ENCODE results near the gene UQCC2.

UQCC2 gene

DNA sequence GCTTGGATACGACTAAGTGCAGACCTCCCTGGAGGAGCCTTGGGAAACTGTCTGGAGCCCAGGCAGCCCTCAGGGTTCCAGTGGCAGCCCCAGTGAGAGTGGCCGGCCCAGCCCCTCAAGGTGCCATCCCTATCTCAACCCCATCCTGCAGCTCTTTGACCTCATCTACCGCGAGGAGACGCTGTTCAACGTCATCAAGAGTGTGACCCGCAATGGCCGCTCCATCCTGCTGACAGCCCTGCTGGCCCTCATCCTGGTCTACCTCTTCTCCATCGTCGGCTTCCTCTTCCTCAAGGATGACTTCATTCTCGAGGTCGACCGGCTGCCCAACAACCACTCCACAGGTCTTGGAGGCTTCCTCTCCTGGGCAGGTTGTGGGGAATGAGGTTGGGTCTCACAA lies 20.7 kb downstream of the UQCC2 start:
- no peak for DNase-seq (ENCODE audit: low spot score)

DNA sequence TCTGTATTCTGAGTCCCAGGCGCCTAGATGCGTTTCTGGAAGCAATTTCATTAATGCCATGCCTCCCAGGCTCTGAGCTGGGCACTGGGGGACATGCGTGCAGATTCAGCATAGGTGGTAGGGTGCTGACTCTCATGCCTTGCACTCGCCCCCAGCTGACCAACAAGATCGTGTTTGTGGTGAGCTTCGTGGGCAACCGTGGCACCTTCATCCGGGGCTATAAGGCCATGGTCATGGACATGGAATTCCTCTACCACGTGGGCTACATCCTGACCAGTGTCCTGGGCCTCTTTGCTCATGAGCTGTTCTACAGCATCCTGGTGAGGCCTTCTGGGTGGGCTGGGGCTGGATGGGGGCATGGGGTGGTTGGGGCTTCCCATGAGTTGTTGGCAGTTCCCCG lies 21.6 kb downstream of the UQCC2 start:
- DNase-seq (ENCODE audit: low spot score): no peak

DNA sequence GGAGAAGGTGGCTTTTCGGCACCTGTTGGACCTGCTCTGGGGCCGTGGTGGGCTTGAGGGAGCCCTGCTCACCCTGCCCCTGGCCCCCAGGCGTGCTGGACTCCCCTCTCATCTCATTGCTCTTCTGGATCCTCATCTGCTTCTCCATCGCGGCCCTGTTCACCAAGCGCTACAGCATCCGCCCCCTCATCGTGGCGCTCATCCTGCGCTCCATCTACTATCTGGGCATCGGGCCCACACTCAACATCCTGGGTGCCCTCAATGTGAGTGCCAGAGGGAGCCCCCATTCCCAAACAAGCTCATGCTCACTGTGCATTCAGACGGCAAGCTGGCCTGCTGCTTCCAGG lies 22.4 kb downstream of the UQCC2 start:
- DNase-seq (ENCODE audit: low spot score): no peak

DNA sequence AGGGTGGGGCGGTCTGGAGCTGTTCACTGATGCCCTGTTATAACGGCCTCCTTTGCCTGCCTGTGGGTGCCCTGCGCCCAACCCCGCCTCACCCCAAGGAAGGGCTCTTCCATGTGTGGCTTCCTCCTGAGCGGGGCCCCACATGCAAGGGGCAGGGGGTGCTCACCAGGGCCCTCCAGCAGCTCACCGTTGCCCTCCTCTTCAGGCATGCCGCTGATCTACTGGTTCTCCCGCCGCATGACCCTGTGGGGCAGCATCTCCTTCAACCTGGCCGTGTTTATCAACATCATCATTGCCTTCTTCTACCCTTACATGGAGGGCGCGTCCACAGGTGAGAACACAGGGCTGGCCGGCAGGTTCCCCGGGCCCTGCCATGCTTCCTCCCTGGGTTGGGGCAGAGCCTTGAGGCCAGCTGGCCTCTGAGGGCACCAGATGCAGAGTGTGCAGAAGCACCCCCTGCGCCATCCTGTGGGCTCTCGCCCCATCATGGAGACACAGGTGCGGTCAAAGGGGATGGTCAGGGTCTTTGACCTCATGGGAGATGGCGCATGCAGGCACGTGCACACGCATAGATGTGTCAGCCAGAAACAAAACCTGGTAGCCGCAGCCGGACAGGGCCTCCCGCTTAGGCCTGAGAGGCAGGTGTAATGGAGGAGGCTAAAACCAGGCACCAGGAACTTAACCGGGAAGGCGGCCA lies 22.9 kb downstream of the UQCC2 start:
- DNase-seq (ENCODE audit: low spot score): no peak

DNA sequence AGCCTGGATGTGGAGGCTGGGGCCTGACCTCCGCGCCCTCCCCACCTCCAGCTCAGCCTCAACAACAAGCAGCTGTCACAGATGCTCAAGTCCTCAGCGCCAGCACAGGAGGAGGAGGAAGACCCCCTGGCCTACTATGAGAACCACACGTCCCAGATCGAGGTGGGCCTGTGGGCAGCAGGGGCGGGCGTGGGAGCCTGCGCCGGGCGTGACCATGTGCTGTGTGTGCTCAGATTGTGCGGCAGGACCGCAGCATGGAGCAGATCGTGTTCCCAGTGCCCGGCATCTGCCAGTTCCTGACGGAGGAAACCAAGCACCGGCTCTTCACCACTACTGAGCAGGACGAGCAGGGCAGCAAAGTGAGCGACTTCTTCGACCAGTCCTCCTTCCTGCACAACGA lies 23.5 kb downstream of the UQCC2 start:
- no peak for DNase-seq (ENCODE audit: low spot score)

DNA sequence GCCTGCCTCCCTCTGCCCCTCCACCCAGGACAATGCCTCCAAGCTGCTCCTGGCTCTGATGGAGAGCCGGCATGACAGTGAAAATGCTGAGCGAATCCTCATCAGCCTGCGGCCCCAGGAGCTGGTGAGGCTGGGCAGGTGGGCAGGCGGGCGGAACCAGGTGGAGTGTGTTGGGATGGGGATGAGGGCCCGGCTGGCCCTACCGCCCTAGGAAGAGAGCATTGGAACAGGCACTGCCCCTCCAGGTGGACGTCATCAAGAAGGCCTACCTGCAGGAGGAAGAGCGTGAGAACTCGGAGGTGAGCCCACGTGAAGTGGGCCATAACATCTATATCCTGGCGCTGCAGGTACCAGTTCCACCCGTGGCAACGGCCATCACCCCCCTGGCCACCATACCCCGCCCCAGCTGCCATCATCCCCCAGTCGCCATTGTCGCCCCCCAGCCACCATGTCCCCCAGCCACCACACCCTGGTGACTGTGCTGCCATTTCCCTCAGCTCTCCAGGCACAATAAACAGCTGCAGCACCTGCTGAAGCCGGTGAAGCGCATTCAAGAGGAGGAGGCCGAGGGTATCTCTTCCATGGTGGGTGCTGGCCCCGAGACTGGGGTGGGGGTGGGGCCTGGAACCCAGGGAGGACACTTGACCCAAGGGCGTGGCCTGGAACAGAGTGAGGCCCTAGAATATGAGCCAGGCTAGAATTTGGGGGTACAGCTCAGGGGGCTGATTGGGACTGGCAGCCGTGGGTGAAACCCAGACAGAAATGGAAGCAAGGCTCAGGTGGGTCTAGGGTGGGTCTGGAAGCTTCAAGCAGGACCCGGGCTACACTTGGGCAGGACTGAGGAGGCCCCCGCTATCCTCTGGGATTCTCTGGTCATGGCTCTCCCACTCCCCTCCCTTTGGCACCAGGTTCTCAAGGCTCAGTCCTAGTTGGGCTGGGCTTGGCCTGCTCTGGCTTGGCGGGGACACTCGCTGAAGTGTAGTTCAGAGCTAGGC lies 24.2 kb downstream of the UQCC2 start:
- DNase-seq (ENCODE audit: low spot score): no peak

DNA sequence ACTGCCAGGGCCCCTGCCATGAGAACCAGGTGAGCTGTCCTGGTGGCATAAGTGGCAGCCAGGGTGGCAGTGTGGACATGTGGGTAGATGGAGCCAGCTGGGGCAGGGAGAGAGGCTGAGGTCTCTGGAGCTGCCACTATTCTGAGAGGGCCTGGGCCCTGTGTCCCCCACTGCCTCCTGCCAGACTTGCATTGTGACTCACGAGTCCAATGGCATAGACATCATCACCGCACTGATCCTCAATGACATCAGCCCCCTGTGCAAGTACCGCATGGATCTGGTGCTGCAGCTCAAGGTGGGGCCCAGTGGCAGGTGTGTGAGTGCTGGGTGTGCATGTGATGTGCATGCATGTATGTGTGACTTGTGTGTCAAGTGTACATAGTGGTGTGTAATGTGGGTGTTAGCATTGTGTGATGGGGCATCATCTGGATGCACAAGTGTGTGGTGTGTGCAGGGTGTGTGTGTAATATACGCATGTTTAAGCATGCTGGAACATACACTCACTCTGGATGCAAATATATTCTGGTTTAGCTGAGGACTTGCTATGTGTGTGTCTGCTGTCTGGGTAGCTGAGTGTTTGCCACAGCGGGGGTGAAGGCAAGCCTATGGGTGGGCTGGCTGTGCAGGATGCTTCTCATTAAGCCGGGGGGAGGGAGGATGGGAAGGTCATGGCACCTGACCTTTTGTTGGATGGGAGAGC lies 25.1 kb downstream of the UQCC2 start:
- no peak for DNase-seq (ENCODE audit: low spot score)

DNA sequence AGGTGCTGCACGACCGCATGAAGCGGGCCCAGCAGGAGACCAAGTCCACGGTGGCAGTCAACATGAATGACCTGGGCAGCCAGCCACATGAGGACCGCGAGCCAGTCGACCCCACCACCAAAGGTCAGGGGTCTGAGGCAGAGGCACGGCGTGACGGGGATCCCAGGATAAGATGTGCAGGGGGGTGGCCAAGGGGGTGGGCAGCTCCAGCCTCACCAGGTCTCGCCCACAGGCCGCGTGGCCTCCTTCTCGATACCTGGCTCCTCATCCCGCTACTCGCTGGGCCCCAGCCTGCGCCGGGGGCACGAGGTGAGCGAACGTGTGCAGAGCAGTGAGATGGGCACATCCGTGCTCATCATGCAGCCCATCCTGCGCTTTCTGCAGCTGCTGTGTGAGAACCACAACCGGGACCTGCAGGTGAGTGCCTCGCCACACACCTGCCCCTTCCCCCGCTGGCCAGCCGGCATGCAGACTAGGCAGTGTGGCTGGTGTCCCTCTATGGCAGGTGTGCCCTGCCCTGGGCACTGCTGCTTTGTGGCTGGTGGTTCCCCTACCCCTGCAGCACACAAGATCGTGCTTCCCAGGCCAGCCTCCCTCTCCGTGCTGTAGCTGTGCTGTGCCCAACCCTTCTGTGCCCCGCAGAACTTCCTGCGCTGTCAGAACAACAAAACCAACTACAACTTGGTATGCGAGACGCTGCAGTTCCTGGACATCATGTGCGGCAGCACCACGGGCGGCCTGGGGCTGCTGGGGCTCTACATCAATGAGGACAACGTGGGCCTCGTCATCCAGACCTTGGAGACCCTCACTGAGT lies 25.9 kb downstream of the UQCC2 start:
- DNase-seq (ENCODE audit: low spot score): no peak

DNA sequence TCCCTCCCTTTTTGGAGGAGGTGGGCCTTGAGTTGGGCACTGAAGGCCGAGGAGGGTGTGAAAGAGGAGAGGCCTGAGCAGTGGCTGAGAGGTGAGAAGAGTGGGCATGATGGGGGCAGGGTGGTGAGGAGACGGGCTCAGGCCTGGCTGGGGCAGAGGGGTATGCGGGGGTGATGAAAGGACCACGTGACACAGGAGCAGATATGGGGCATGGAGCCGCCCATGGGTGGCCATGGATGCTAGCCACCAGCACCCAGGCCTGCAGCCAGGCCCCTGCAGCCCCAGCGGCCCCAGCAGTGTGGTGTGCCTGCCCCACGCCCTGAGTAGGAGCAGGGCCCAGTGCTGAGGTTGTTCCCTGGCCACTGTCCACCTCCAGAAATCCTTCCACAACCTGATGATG lies 26.5 kb downstream of the UQCC2 start:
- DNase-seq (ENCODE audit: low spot score): no peak

DNA sequence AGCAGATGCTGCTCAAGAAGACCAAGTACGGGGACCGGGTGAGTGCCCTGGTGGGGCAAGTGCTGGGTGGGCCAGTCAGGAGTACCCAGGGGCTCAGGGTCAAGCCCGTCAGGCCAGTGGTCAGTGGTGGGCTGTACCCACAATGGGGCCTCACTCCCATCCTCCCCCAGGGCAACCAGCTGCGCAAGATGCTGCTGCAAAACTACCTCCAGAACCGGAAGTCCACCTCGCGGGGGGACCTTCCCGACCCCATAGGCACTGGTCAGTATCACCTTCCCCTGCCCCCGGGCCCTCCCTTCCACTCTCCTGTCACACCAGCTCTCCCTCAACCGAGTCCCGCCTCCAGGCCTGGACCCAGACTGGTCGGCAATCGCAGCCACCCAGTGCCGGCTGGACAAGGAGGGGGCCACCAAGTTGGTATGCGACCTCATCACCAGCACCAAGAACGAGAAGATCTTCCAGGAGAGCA lies 27.0 kb downstream of the UQCC2 start:
- DNase-seq (ENCODE audit: low spot score): no peak

DNA sequence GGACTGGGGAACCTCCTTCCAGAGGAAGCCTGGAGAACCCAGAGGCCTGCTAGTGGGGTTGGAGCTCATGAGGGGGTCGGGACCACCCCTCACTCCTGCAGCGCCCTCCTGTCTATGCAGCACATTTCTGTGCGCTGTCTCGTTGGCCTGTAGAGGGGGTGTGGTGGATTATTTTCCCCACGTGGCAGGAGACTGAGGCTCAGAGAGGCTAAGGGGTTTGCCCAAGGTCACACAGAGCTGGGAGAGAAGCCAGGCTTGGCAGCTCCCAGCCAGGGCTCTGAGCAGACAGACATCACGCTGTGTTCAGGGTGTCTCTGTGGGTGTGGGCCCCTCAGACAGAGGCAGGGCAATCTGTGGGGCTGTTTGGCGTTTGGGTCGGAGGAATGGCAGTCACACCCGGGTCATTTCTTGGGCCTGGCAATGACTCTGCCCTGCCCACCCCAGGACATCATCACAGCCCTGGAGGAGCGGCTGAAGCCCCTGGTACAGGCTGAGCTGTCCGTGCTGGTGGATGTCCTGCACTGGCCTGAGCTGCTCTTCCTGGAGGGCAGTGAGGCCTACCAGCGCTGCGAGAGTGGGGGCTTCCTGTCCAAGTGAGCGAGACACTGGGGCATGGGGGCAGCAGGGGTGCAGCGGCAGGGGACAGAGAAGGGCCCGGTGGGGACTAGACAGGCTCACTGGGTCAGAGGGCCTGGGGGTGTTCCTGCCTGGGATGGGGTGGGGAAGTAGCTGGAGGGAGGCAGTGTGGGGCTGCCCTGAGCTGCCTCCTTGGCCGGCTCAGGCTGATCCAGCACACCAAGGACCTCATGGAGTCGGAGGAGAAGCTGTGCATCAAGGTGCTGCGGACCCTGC lies 27.7 kb downstream of the UQCC2 start:
- DNase-seq (ENCODE audit: low spot score): no peak

DNA sequence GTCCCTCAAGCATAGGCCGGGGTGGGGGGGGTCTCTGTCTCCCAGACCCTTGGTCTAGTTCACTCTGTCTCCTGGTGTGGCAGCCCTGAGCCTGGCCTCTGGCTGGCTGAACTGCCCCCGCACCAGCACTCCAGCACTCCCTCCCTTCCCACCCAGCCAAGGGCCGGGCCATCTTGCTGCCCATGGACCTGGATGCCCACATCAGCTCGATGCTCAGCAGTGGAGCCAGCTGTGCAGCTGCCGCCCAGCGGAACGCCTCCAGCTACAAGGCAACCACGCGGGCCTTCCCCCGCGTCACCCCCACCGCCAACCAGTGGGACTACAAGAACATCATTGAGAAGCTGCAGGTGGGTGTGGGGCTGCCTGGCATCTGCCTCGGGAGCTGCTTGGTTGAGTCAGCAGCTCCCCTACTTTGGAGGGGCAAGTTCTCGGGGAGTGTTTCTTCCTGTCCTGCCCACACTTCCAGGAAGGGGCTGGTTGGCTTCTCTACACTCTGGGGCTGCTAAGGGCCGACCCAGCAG lies 28.4 kb downstream of the UQCC2 start:
- DNase-seq (ENCODE audit: low spot score): peak; percentile 41

DNA sequence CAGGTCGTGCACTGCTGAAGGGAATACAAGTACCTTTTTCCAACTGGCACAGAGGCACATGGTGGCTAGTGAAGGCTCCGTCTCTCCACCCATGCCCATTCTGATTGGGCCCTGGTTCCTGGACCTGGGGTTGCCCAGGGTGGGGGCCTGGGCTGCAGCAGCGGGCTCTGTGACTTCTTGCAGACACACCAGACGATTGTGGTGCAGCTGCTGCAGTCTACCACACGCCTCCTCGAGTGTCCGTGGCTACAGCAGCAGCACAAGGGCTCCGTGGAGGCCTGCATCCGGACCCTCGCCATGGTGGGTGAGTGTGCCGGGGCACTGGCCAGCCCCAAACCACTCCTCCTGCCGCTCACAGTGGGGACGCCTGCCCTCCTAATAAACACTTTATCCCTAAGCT lies 29.2 kb downstream of the UQCC2 start:
- no peak for DNase-seq (ENCODE audit: low spot score)

DNA sequence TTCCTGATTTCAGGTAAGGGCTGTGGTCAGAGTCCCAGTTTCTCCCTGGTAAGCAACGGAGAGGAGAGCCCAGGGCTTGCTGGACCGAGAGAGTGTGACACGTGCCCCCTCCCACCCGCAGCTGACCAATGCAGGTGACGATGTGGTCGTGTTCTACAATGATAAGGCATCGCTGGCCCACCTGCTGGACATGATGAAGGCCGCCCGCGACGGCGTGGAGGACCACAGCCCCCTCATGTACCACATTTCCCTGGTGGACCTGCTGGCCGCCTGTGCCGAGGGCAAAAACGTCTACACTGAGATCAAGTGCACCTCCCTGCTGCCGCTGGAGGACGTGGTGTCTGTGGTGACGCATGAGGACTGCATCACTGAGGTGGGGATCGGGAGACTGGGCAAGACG lies 31.7 kb downstream of the UQCC2 start:
- DNase-seq (ENCODE audit: low spot score): no peak

DNA sequence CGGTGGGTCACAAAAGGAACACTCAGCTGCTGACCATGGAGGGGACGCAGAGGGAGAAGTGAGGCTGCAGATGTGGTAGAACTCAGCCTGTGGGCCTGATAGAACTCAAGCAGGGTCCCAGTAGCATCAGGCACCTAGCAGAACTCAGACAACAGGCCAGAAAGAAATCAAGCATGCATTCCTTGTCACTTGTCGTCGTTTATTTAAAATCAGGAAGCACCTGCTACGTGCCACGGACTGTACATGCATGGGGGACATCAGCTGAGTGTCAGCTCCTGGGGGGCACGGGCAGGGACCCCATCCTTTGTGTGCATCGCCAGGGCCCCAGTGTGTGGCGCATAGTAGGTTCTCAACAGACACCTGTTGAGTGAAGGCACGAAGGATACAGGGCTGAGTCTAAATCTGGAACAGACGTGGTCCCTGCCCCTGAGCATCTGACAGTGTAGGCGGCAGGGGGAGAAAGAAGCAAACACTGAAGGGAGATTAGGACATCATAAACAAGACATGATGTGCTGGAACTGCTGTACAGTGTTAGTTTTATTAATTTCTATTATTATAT lies 32.5 kb downstream of the UQCC2 start:
- DNase-seq (ENCODE audit: low spot score): no peak

DNA sequence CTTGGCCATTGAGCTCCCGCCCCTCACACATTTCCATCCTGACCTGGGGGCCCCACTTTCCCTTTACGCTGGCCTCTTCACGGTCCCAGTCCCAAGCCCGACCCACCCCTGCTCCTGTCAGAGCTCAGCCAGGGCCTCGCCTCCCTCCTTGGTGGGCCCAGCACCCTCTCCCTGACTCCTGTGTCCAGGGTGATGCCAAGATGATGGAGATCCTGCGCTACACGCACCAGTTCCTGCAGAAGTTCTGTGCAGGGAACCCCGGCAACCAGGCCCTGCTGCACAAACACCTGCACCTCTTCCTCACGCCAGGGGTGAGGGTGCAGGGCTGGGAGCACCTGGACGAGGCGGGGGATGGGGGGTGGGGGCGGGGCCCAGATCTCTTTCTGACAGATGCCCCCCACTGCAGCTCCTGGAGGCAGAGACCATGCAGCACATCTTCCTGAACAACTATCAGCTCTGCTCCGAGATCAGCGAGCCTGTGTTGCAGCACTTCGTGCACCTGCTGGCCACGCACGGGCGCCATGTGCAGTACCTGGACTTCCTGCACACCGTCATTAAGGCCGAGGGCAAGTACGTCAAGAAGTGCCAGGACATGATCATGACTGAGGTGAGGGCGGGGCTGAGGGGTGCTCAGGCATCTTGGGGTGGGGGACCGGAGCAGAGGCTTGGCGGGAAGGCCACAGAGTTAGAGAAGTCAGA lies 33.1 kb downstream of the UQCC2 start:
- no peak for DNase-seq (ENCODE audit: low spot score)

DNA sequence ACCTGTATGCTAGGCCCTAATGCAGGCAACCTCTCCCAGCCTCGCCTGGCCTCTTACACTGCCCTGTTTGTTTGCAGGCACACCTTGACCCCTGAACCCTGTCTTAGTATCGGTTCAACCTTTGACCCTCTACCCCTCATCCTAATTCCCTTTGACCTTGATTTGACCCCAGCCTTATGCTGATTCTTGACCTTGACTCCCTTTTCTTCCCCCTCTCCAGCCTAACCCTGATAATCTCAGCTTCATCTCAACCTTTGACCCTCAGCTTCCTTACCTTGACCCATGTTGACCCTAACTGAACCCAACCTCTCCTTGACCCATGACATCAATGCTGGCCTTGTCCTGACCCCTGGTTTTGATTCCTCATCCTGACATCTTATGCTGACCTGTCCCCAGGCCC lies 33.8 kb downstream of the UQCC2 start:
- DNase-seq (ENCODE audit: low spot score): no peak

DNA sequence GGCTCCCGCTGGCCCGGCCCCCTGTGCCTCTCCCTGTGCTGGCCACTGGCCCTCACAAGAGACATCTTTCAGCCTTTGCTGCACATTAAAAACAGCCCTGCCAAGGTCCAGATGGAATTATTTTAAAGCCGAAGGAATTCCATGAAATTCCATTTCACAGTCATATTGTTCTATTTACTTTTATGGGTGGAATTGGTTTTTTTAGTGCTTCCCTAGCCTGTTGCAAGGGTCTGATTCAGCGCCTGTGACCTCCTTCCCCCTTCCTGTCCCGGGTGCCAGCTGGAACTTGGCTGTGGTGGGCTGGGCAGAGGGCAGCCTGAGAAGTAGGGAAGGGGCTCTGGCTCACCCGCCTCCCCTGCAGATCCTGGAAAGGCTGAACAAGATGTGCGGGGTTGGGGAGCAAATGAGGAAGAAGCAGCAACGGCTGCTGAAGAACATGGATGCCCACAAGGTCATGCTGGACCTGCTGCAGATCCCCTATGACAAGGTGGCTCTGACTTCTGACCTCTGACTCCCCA lies 34.3 kb downstream of the UQCC2 start:
- DNase-seq (ENCODE audit: low spot score): no peak

DNA sequence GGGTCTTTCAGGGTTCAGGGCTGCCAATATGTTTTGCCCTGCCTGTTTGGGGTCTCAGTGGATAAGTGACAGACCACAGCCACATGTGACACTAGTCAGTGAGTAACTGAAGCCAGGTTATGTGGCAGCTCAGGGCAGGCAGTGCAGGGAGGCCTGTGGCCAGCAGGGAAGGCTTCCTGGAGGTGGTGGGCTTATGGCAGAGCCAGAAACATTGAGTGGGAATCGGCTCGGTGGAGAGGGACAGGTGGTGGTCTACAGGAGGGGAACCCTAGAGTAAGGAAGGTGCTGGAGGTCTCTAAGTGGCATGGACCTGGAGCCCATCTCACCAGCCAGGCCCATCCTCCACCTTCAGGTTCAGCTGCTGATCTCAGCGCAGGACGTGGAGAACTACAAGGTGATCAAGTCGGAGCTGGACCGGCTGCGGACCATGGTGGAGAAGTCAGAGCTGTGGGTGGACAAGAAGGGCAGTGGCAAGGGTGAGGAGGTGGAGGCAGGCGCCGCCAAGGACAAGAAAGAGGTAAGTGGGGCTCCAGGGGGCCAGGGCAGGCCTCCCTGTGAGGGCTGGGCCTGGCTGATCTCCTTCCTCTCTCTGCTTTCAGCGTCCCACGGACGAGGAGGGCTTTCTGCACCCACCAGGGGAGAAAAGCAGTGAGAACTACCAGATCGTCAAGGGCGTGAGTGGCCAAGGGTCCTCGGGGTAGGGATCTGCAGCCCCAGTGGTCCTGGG lies 34.9 kb downstream of the UQCC2 start:
- DNase-seq (ENCODE audit: low spot score): no peak

Data from COLO829 (cell line).